Hippocampal formation (tissue), 2 donors: ENCODE results near the gene CDHR3.

Source experiments
- DNase-seq, 2 donors: peaks; one replicate each; lab custom pipeline; 2025; lab: John Stamatoyannopoulos, UW

CDHR3 gene

GRCh38 chr7:106049139-106049752 is 86.2 kb downstream of the CDHR3 start:
- no peak for DNase-seq

- no peak for DNase-seq
Measured at GRCh38 chr7:106050002-106050745, 87.1 kb downstream of the CDHR3 start.

- DNase-seq = no peak
Measured at GRCh38 chr7:106050746-106051117, 87.7 kb downstream of the CDHR3 start.

GRCh38 chr7:106052681-106053080 is 89.6 kb downstream of the CDHR3 start:
- DNase-seq = no peak

GRCh38 chr7:106053109-106053508 is 90.0 kb downstream of the CDHR3 start:
- DNase-seq = no peak

GRCh38 chr7:106054156-106054910 is 91.3 kb downstream of the CDHR3 start:
- DNase-seq = no peak

GRCh38 chr7:106054971-106055532 is 92.0 kb downstream of the CDHR3 start:
- peak in 1 of 2 donors; percentile 17 for DNase-seq

GRCh38 chr7:106056513-106057203 is 93.6 kb downstream of the CDHR3 start:
- DNase-seq = peak; percentile 49 to 81

GRCh38 chr7:106057204-106057961 is 94.3 kb downstream of the CDHR3 start:
- DNase-seq = no peak

GRCh38 chr7:106057962-106058927 is 95.2 kb downstream of the CDHR3 start:
- DNase-seq = peak; percentile 92 to 93

- DNase-seq = no peak
Measured at GRCh38 chr7:106058928-106059324, 95.9 kb downstream of the CDHR3 start.

- DNase-seq = no peak
Measured at GRCh38 chr7:106059556-106059955, 96.5 kb downstream of the CDHR3 start.

- no peak for DNase-seq
Measured at GRCh38 chr7:106060394-106060920, 97.4 kb downstream of the CDHR3 start.

- no peak for DNase-seq
Measured at GRCh38 chr7:106061301-106061979, 98.4 kb downstream of the CDHR3 start.

- no peak for DNase-seq
Measured at GRCh38 chr7:106062006-106062405, 98.9 kb downstream of the CDHR3 start.

GRCh38 chr7:106062521-106062931 is 99.5 kb downstream of the CDHR3 start:
- DNase-seq = no peak

- no peak for DNase-seq
Measured at GRCh38 chr7:106063024-106063423, 100.0 kb downstream of the CDHR3 start.

- DNase-seq = no peak
Measured at GRCh38 chr7:106063692-106064091, 100.6 kb downstream of the CDHR3 start.

GRCh38 chr7:106064316-106064715 is 101.3 kb downstream of the CDHR3 start:
- DNase-seq = no peak
